HG03571 (cell line): ENCODE results near the gene KRT83.
"Not testable (repeated sequence)": the region's sequence is repeated elsewhere in the genome, so short reads cannot be mapped to it uniquely, and the experiment has no call there.

Source experiments
- ATAC-seq: cut with Tn5 transposase; IDR thresholded peaks from one replicate; pipeline ENCODE4 v1.9.1; 2021; ENCODE audit not compliant: unreplicated experiment

Gene KRT83

GRCh38 chr12:52287816-52288805 lies 33.1 kb downstream of the KRT83 start:
- ATAC-seq = peak; percentile 87

- ATAC-seq = not testable (repeated sequence)
Observed at GRCh38 chr12:52286857-52287785, 34.1 kb downstream of the KRT83 start.

GRCh38 chr12:52285851-52286530 lies 35.2 kb downstream of the KRT83 start:
- no peak for ATAC-seq

- ATAC-seq = no peak
Observed at GRCh38 chr12:52285172-52285745, 35.9 kb downstream of the KRT83 start.

DNA sequence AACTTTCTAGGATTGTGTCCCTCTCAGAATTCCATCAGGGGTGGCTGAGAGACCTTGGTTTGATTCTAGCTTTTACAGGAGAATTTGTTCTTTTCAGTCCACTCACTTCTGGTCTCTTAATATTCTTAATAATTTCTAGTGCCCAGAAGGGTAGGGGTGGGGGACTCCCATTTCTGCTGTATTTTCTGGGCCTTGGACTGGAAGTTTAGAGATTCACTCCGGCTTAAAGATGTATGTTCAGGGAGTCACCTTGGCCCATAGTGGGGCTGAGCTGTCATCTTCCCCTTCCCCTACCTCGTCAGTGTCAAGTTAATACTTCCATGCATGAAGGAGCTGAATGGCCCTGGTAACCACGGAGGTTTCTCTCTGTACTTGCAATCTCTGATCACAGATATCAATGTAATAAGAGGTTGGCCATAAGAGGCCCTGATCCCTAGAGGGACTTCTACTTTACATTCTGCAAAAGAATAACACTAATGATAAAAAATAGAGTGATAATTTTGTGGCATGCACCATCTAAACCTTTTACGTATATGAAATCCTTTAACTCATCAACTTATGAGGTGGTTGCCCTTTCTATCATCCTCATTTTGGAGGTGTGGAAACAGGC lies 36.5 kb downstream of the KRT83 start:
- ATAC-seq = no peak

- ATAC-seq = no peak
Observed at GRCh38 chr12:52280796-52281560, 40.2 kb downstream of the KRT83 start.

DNA sequence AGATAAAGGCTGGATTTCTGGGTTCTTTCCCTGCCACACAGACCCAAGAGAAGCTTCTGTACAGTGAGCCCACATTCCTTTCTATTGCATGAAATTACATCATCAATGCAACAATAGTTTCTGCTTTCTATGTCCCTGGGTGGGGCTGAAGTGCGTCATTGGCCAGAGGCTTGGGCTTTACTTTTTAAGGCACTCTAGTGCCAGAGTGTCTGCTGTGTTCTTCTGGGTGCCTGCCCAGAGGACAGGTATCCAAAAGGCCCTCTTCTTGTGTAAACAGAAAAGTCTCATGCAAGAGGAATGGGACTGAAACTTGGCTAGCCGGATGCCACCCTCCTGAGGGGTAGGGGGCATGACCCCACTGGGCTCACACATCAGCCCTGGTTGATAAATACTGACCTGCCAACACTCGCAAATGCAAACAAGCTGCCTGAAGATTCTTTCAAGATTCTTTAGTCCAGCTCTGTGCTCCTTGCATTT lies 40.8 kb downstream of the KRT83 start:
- ATAC-seq = no peak

DNA sequence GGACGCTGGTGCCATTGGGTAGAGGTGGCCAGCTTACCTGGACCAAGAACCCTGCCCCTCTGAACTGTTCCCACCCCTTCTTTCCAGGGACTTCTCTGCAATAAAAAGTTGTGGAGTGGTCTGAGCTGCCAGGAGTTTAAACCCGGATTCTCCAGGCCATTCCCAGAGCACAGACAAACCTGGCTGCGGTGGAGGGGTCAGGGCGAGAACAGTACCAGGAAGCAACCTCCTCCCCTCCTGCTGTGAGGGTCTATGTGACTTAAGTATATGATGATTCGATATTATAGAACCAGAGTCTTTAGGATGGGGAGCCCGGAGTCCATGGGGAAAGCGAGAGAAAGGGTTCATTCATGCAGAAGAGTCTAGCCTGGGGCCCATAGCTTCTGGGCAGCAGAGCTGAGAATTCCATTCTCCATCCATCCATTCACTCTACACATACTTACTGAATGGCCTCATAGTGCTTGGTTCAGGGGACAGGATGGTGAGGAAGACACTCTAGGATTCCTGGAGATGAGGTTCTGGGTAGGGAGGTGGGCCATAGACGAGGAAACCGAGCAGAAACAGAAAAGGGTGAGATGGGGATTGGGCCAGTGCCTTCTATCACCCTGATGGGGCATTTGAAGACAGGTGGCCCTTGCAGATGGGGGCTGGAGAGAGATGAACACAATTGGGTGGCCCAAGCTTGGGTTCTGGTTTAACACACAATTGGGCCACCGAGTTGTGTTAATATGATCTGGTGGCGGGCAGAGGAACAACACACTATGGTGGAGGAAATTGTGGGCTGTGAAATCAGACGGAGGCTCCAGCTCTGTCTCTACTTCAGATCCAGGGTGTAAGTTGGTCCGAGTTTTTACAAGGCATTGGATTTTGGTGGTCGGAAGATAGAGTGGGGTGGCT lies 41.5 kb downstream of the KRT83 start:
- ATAC-seq = no peak

DNA sequence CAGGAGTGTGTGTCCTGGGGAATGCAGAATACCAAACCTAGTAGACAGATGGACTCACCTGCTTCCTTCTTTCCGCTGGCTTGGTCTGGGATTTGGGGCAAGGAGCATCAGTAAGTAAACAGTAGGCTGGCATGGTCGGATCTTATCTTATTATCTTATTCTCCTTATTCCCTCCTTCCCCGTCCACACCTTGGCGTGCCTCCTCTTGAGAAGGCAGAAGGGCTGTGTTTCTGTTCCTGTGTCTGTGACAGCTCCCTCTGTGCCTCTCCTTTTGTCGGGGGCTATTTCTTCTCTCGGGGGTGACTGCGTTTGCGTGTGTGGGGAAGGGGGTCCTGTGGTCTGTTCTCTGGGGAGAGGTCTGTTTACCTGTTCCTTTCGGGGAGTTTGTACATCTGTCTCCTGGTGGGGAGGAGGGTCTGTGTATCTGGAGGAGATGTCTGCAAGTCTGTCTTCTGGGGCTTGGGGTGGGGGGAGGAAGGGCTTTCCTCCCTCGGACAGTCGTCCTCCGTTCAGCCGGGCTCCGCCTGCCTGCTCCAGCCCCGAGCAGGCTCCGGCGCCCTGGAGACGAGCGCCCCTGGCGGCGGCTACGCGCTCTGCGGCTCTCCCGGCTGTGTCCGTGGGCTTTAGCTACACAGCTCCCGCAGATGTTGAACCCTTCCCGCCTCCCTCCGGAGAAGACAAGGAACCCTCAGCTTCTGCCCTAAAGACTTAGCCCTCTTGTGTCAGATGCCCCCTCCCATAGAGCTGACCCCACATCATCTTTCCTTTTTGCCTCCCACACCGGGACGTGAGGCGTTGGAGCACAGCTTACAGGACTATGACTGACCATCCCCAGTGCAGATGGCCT lies 42.4 kb downstream of the KRT83 start:
- ATAC-seq = no peak

DNA sequence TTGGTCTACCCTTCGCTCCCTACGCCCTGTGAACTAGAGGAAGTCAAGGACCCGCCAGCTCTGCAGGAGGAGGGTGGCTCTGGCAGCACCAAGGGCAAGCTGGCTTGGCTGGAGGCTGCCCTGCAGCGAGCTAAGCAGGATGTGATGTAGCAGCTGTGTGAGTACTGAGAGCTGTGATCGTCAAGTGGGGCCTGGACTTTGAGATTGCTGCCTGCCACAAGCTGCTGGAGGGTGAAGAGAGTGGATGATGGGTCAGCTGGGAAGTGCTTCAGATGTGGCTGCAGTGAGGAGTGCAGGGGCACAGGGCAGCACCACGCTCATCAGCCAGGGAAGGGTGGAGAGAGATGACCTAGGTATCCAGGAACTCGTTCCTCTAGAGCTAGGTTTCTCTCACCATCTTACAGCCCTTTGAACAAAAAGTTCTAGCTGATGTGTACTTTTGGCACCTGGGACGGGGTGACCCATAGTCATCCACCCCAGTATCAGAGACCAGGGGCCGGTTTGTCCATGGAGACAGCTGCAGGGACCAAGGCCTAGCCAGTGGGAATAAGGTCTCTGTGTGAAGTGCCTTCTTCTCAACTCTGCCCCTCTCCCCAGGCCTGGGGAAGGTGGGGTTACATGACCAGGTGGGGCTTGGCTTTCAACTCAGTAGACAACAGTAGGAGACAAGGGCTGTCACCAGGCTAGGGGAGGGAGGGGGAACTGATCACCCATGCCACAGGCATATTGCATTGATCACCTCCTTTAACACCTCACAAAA lies 43.5 kb downstream of the KRT83 start:
- ATAC-seq = no peak

DNA sequence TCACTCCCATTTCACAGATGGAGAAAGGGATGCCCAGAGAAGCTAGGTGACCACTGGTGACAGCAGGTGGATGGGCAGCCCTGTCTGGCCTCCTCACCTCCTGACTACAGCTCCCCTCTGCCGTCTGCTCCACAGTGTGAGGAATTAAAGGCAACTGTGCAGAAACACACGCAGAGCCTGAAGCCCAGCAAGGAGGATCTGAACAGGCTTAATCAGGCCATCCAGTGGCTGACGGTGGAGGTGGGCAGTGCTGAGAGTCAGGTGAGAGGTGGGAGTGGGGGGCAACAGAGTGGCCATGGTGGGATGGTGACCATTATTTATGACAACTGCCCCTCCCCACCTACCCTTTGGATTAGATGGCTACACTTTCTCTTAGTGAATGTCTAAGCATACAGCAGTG lies 45.5 kb downstream of the KRT83 start:
- ATAC-seq = no peak

DNA sequence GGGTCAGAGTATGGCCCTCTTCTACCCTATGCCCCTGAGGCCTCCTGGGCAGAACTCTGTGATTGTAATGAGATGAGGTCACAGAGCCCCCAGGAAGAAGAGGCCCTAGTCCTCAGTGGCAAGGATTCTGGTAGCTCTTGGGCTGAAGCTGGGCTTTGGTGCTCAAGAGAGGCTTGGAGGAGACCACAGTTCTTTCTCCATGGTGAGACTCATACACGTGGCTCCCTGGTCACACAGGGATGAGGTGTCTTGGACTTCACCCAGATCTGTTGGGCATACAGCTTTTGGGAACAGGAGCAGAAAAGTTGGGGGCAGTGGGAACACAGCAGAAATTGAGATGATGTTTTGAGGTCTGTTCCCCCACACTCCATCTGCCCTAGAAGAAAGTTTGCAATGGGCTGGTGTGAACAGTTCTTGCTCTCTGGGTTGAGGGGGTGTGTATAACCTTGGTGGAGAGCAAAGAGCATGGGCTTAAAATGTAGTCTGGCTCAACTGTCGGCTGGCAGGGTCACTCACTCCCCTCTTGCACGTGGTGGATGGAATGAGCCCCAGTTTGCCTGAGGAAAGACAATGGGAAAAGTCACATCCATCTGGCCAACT lies 46.6 kb downstream of the KRT83 start, which contains the start of gene KRT86:
Gene KRT86 (plus strand): TSS at position 125 of the 600 bp plus-strand sequence. CDS start 27,272 bp downstream, outside the sequence.
- ATAC-seq = no peak

- ATAC-seq = no peak
Observed at GRCh38 chr12:52271158-52271557, 50.0 kb downstream of the KRT83 start.

- ATAC-seq = no peak
Observed at GRCh38 chr12:52270541-52271070, 50.6 kb downstream of the KRT83 start.

GRCh38 chr12:52268212-52268611 lies 53.0 kb downstream of the KRT83 start:
- ATAC-seq = no peak

DNA sequence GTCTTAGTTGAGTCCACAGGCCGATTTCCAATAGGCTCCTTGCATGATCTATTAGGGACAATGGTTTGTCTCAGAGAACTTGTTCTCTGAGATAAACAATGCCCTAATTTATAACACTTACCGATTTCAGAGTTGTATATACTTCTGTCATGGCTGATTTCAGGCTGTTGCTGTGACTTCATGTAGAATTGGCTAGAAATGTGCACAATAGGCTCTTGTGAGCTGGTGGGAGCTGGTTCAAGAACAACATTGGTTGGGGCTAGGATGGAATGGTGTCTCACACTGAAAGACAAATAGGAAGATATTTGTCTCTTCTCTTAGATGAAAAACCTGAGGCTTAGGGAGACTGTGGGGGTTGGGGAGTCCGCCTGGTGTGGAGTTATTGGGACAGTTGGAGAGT lies 53.5 kb downstream of the KRT83 start:
- no peak for ATAC-seq
